ENCODE data around the gene SCP2.

Gene SCP2

GRCh38 chr1:53044926-53045325 is 117.8 kb downstream of the SCP2 start (continued):
- TF ChIP-seq CSRNP3 (CRISPR knock-in tag; IDR thresholded peaks at IDR 0.05) (no peak), OSR1 (CRISPR knock-in tag; IDR thresholded peaks at IDR 0.05) (no peak), ZNF8 (CRISPR knock-in tag; IDR thresholded peaks at IDR 0.05) (no peak), ZFP30 (CRISPR knock-in tag; IDR thresholded peaks at IDR 0.05) (no peak), ISL1 (CRISPR knock-in tag; IDR thresholded peaks at IDR 0.05) (no peak), TOX (CRISPR knock-in tag; IDR thresholded peaks at IDR 0.05; ENCODE audit: borderline replicate concordance) (no peak), ESRRG (CRISPR knock-in tag; IDR thresholded peaks at IDR 0.05) (no peak), ZNF70 (CRISPR knock-in tag; IDR thresholded peaks at IDR 0.05) (no peak), ZFP3 (CRISPR knock-in tag; IDR thresholded peaks at IDR 0.05) (no peak), CSDC2 (CRISPR knock-in tag; IDR thresholded peaks at IDR 0.05) (no peak), ZC3H10 (CRISPR knock-in tag; IDR thresholded peaks at IDR 0.05) (no peak), CREB5 (CRISPR knock-in tag; IDR thresholded peaks at IDR 0.05; ENCODE audit: low read depth) (no peak)

GRCh38 chr1:53046930-53047329 is 119.9 kb downstream of the SCP2 start:
- TF ChIP-seq POU6F1 (CRISPR knock-in tag; IDR thresholded peaks at IDR 0.05; ENCODE audit: borderline replicate concordance, low read depth) (no peak), CSDC2 (CRISPR knock-in tag; IDR thresholded peaks at IDR 0.05) (no peak), TCF4 (CRISPR knock-in tag; IDR thresholded peaks at IDR 0.05; ENCODE audit: borderline replicate concordance) (no peak), RARB (CRISPR knock-in tag; IDR thresholded peaks at IDR 0.05) (no peak), ZNF70 (CRISPR knock-in tag; IDR thresholded peaks at IDR 0.05) (no peak), ZNF565 (CRISPR knock-in tag; conservative IDR thresholded peaks at IDR 0.05; ENCODE audit: low read depth) (no peak), SNAI2 (CRISPR knock-in tag; IDR thresholded peaks at IDR 0.05) (no peak), TOX (CRISPR knock-in tag; IDR thresholded peaks at IDR 0.05; ENCODE audit: borderline replicate concordance) (no peak), ZNF8 (CRISPR knock-in tag; IDR thresholded peaks at IDR 0.05) (no peak)
- peak; percentile 59 for ATAC-seq

- TF ChIP-seq ISL1 (CRISPR knock-in tag; IDR thresholded peaks at IDR 0.05) = peak; percentile 36; the same call in 1 of the 2 replicates
- TF ChIP-seq ZNF565 (CRISPR knock-in tag; conservative IDR thresholded peaks at IDR 0.05; ENCODE audit: low read depth) = no peak
- TF ChIP-seq ZFP3 (CRISPR knock-in tag; IDR thresholded peaks at IDR 0.05) = peak; percentile 46; the same call in 1 of the 2 replicates
- no peak for TF ChIP-seq BACH2 (CRISPR knock-in tag; IDR thresholded peaks at IDR 0.05; ENCODE audit: borderline replicate concordance)
- no peak for TF ChIP-seq TSHZ2 (CRISPR knock-in tag; IDR thresholded peaks at IDR 0.05)
- ATAC-seq = peak; percentile 71
Measured at GRCh38 chr1:53047737-53048736, 121.0 kb downstream of the SCP2 start.

GRCh38 chr1:53048960-53049573 is 122.0 kb downstream of the SCP2 start:
- no peak for TF ChIP-seq ARNTL (CRISPR knock-in tag; IDR thresholded peaks at IDR 0.05; ENCODE audit: borderline replicate concordance, low read depth)
- TF ChIP-seq ISL1 (CRISPR knock-in tag; IDR thresholded peaks at IDR 0.05) = no peak
- TF ChIP-seq TOX (CRISPR knock-in tag; IDR thresholded peaks at IDR 0.05; ENCODE audit: borderline replicate concordance) = no peak
- no peak for TF ChIP-seq OSR1 (CRISPR knock-in tag; IDR thresholded peaks at IDR 0.05)
- TF ChIP-seq CREB5 (CRISPR knock-in tag; IDR thresholded peaks at IDR 0.05; ENCODE audit: low read depth) = no peak
- no peak for TF ChIP-seq CSRNP3 (CRISPR knock-in tag; IDR thresholded peaks at IDR 0.05)
- no peak for TF ChIP-seq ZC3H10 (CRISPR knock-in tag; IDR thresholded peaks at IDR 0.05)
- no peak for TF ChIP-seq CSDC2 (CRISPR knock-in tag; IDR thresholded peaks at IDR 0.05)
- TF ChIP-seq GLIS3 (CRISPR knock-in tag; IDR thresholded peaks at IDR 0.05) = no peak
- TF ChIP-seq ZNF70 (CRISPR knock-in tag; IDR thresholded peaks at IDR 0.05) = no peak
- peak; percentile 71 for ATAC-seq

All from SK-N-SH treated with all-trans-retinoic acid at 6 μM for 48 hours (cell line).